Measurements from ENCODE around the gene PLCB1. TPM values are rescaled to one million over a fixed set of nuclear protein-coding genes. Genes with fewer than 3 reads are reported as not detected.

Gene PLCB1
- total RNA-seq, 1 experiment from 2014 or later, result 4.4 TPM

DNA sequence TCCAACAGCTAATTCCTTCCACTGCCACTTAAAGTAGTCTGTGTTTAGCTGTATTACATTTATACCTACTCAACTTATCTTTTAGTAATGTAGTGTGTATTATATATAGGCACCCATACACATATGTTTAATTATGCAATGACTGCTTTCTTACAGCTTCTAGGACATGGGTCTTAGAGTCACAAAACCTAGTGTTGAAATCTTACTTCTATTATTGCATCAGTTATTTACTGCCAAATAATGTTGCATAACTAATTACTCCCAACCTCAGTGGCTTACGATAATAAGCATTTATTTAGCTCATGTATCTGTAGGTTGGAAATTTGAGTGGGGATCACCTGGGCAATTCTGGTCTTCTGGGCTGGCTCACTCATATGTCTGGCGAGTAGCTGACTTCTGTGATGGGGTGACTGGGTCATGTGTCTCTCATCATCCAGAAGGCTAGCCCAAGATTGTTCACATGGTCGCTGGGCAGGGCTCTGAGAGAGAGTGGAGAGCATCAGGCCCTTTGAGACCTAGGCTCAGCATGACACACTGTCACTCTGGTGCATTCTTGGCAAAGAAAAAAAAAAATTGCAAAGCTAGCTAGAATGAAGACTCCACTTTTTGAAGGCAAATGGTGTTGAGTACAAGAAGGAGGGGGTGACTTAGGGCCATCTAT is 187.0 kb downstream of the PLCB1 start:
- no peaks in the 10 kb centered on the region for H3K79me2 ChIP-seq (ENCODE audit: low read length)
- no peak overlapping the region for H3K9ac ChIP-seq (ENCODE audit: low read length)
- no peaks in the 10 kb centered on the region for H4K20me1 ChIP-seq (ENCODE audit: low read length)
- H3F3A ChIP-seq (ENCODE audit: low read length, unreplicated experiment), result no peaks in the 10 kb centered on the region
- DNase-seq (no peak), ATAC-seq (no peak)
- no peak overlapping the region for H3K4me2 ChIP-seq (ENCODE audit: low read length)
- no peak overlapping the region for H3K27ac ChIP-seq (ENCODE audit: low read length)
- H3K4me1 ChIP-seq (ENCODE audit: insufficient read depth, low read length), result no peaks in the 10 kb centered on the region
- CTCF ChIA-PET, result no interaction called here
- peaks cover 44% of the 10 kb centered on the region for H3K27me3 ChIP-seq (ENCODE audit: low read length)
- H3K36me3 ChIP-seq (ENCODE audit: low read depth, low read length), result no peaks in the 10 kb centered on the region
- no peaks in the 10 kb centered on the region for H3K9me3 ChIP-seq (ENCODE audit: low read length)
- no TSS peak for BruUV-seq (replicated peaks)
- intact Hi-C loops (cut with micrococcal nuclease), result no loop called here
- no peak overlapping the region for H2AFZ ChIP-seq (ENCODE audit: low read length)
- POLR2A ChIA-PET (ENCODE audit: unreplicated experiment), result no interaction called here
- no peak overlapping the region for H3K4me3 ChIP-seq (ENCODE audit: low read length)
- H3K9me2 ChIP-seq (replicated peaks; ENCODE audit: low read length), result no peaks in the 10 kb centered on the region
- TF ChIP-seq, protein P1, sequence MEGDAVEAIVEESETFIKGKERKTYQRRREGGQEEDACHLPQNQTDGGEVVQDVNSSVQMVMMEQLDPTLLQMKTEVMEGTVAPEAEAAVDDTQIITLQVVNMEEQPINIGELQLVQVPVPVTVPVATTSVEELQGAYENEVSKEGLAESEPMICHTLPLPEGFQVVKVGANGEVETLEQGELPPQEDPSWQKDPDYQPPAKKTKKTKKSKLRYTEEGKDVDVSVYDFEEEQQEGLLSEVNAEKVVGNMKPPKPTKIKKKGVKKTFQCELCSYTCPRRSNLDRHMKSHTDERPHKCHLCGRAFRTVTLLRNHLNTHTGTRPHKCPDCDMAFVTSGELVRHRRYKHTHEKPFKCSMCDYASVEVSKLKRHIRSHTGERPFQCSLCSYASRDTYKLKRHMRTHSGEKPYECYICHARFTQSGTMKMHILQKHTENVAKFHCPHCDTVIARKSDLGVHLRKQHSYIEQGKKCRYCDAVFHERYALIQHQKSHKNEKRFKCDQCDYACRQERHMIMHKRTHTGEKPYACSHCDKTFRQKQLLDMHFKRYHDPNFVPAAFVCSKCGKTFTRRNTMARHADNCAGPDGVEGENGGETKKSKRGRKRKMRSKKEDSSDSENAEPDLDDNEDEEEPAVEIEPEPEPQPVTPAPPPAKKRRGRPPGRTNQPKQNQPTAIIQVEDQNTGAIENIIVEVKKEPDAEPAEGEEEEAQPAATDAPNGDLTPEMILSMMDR (conservative IDR thresholded peaks at IDR 0.05; ENCODE audit: low read depth, low read length), result no peak
- TF ChIP-seq EZH2 (IDR thresholded peaks at IDR 0.05; ENCODE audit: low read length, unreplicated experiment) (no peak), EZH2phosphoT487 (IDR thresholded peaks at IDR 0.05; ENCODE audit: borderline replicate concordance, low read length) (no peak)

DNA sequence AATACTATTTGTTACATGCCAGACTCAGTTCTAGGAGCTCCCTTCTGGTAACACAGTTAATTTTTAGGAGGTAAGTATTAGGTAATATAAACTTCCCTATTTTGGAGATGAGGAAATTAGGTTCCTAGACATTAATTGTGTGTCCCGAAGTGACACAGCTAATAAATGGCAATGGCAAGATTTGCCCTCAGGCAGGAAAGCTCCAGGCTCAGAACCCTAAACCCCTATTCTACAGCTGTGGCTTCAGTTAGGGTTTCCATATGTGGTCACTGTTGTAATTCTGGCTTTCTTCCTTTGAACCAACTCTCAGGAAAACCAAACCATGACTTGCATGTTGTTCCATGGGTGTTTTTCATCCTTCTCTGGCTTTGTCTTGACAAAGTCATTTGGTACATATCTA is 188.2 kb downstream of the PLCB1 start:
- no peaks in the 10 kb centered on the region for H3K79me2 ChIP-seq (ENCODE audit: low read length)
- no peaks in the 10 kb centered on the region for H3K4me1 ChIP-seq (ENCODE audit: insufficient read depth, low read length)
- no peak overlapping the region for H3K27ac ChIP-seq (ENCODE audit: low read length)
- no peaks in the 10 kb centered on the region for H3K36me3 ChIP-seq (ENCODE audit: low read depth, low read length)
- DNase-seq (no peak), ATAC-seq (no peak)
- H3K27me3 ChIP-seq (ENCODE audit: low read length), result peaks cover 54% of the 10 kb centered on the region
- no peak overlapping the region for H3K4me3 ChIP-seq (ENCODE audit: low read length)
- no peaks in the 10 kb centered on the region for H3F3A ChIP-seq (ENCODE audit: low read length, unreplicated experiment)
- H3K9me3 ChIP-seq (ENCODE audit: low read length), result no peaks in the 10 kb centered on the region
- no peak overlapping the region for H3K4me2 ChIP-seq (ENCODE audit: low read length)
- TF ChIP-seq EZH2 (IDR thresholded peaks at IDR 0.05; ENCODE audit: low read length, unreplicated experiment), result no peak
- TF ChIP-seq, protein P1 (conservative IDR thresholded peaks at IDR 0.05; ENCODE audit: low read depth, low read length), result no peak
- no peak for TF ChIP-seq EZH2phosphoT487 (IDR thresholded peaks at IDR 0.05; ENCODE audit: borderline replicate concordance, low read length)
- H3K9ac ChIP-seq (ENCODE audit: low read length), result no peak overlapping the region
- H3K9me2 ChIP-seq (replicated peaks; ENCODE audit: low read length), result no peaks in the 10 kb centered on the region
- H2AFZ ChIP-seq (ENCODE audit: low read length), result no peak overlapping the region
- no peaks in the 10 kb centered on the region for H4K20me1 ChIP-seq (ENCODE audit: low read length)
- ChIA-PET CTCF (no interaction called here), POLR2A (ENCODE audit: unreplicated experiment) (no interaction called here)
- intact Hi-C loops (cut with micrococcal nuclease), result no loop called here
- no TSS peak for BruUV-seq (replicated peaks)

DNA sequence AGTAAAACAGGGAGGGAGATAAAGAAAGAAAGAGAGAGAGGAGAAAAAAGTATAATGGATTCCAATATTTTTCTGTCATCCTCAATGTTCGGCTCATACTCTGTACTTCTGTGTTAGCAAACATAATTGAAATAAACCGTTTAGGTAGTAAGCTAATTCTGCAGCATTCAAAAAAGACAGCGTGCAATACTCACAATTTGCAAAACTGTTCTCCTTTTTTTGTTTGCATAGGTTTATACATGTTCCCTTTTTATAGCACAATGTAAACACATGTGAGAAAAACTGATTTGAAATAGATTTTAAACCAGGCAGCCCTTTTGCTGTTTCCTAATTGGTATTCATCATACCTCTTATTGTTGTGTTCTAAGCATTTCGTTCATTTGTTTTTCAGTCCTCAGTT is 188.9 kb downstream of the PLCB1 start:
- TF ChIP-seq, protein P1 (conservative IDR thresholded peaks at IDR 0.05; ENCODE audit: low read depth, low read length), result no peak
- TF ChIP-seq EZH2phosphoT487 (IDR thresholded peaks at IDR 0.05; ENCODE audit: borderline replicate concordance, low read length), result no peak

More for the DNA sequence above, 188.9 kb downstream of the PLCB1 start:
- POLR2A ChIA-PET (ENCODE audit: unreplicated experiment), result no interaction called here
- no peaks in the 10 kb centered on the region for H3K36me3 ChIP-seq (ENCODE audit: low read depth, low read length)
- H3K9me3 ChIP-seq (ENCODE audit: low read length), result no peaks in the 10 kb centered on the region
- no peaks in the 10 kb centered on the region for H3K4me1 ChIP-seq (ENCODE audit: insufficient read depth, low read length)
- ATAC-seq (no peak), DNase-seq (no peak)
- H4K20me1 ChIP-seq (ENCODE audit: low read length), result no peaks in the 10 kb centered on the region
- H3K4me2 ChIP-seq (ENCODE audit: low read length), result no peak overlapping the region
- no peak overlapping the region for H3K9ac ChIP-seq (ENCODE audit: low read length)
- H3K79me2 ChIP-seq (ENCODE audit: low read length), result no peaks in the 10 kb centered on the region
- intact Hi-C loops (cut with micrococcal nuclease), result no loop called here
- peaks cover 55% of the 10 kb centered on the region for H3K27me3 ChIP-seq (ENCODE audit: low read length)
- H3K9me2 ChIP-seq (replicated peaks; ENCODE audit: low read length), result no peaks in the 10 kb centered on the region
- no peak overlapping the region for H3K4me3 ChIP-seq (ENCODE audit: low read length)
- CTCF ChIA-PET, result no interaction called here
- no TSS peak for BruUV-seq (replicated peaks)
- no peaks in the 10 kb centered on the region for H3F3A ChIP-seq (ENCODE audit: low read length, unreplicated experiment)
- no peak overlapping the region for H3K27ac ChIP-seq (ENCODE audit: low read length)
- H2AFZ ChIP-seq (ENCODE audit: low read length), result no peak overlapping the region

All from PC-3 (cell line).